ENCODE measurements around the gene MCF2L.

GRCh38 chr13:112940236-112940635 is 28.8 kb upstream of the MCF2L start:
- TF ChIP-seq CTCF (IDR thresholded peaks at IDR 0.05; ENCODE audit: insufficient read depth, low read length, poor library complexity, severe bottlenecking) (no peak), EZH2phosphoT487 (conservative IDR thresholded peaks at IDR 0.05; ENCODE audit: low read length) (no peak)
